Ecto neural progenitor cell (in vitro differentiated cells): ENCODE data around the gene JUND.

Source experiments
- DNase-seq: peaks from one replicate; pipeline ENCODE4 v3.0.0-alpha.2; 2018; ENCODE audit warnings: low spot score

Gene JUND

DNA sequence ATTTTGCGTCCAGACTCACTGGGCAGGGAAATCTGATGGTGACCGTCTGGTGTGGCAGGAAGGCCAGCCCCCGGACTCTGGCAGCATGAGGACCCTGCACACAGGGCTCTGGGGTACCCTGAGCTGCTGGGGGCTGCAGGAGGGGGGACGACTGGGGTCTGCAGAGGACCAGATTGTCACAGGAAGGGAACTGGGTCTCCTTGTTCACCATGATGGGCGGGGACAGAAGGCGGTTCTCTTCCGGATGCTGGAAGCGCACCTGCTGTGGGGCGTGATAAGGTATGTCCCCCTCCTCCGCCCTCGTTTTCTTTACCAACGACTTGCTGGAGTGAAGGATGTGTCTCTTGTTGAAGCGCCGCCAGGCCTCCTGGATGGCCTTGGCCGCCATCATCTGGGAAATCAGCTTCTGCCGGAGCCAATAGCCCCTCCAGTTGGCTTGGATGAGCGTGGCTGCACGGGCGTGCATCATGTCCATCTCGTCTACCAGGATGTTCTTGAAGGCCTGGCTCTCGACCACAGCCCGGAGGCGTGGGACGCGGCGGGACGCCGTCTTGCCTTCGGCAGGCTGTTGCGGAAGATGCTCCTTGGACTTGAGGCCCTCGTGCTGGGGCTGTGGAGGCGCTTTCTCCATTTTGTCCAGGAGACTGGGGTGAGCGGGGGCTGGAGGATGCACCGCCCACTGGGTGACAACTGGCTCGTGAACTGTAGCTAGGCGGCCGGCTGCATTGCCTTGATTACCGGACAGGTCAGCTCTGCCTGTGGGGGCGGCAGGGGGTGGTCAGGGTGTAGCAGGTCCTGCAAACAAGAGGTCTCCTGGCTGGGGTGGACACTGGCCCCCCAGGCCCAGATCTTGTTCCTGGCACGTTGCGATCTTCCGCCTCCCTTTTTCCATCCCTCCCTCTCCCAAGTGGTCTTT lies 14.4 kb downstream of the JUND start:
- DNase-seq, result no peak

DNA sequence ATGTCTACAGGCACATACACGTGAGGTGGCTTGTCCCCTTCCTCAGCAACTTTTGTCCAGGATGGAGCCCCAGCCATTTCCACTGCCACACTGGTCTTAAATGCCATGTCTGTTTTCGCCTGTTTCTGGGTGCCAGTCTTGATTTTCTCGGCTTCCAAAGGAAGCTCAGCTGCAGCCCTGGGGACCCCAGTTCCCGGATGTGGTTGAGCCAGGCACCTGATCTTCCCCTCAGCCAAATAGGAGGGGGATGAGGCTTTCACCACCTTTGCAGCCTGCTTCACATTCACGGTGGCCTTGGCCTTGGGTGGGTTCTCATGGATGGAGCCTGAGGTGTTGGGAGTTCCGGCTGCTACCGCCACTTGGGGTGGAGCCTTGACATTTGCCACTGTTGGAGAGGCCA lies 15.8 kb downstream of the JUND start:
- DNase-seq, result no peak

DNA sequence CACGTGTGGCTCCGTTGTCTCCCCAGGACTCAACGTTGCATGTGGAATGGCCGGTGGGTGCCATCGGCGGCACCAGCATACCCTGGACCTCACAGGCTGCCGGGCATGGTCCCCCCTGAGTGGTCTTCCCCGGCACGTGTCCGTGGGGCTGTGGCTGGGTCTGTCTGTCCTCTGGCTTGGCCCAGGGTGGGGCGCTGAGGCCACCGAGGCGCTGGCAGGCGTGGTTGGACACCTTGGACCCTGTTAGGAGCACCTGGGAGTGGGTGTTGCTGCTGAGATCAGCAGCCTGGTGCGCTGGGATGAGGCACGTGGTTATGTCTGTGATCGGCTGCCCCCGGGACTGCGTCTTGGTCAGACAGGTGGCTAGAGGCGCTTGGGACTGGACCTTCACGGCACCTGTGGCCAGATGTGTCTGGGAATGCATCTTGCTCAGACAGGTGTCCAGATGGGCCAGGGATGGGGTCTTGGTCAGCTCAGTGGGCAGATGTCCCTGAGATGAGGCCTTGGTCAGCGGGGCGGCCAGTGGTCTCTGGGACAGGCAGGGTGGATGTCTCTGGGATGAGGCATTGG lies 16.4 kb downstream of the JUND start:
- DNase-seq, result no peak

DNA sequence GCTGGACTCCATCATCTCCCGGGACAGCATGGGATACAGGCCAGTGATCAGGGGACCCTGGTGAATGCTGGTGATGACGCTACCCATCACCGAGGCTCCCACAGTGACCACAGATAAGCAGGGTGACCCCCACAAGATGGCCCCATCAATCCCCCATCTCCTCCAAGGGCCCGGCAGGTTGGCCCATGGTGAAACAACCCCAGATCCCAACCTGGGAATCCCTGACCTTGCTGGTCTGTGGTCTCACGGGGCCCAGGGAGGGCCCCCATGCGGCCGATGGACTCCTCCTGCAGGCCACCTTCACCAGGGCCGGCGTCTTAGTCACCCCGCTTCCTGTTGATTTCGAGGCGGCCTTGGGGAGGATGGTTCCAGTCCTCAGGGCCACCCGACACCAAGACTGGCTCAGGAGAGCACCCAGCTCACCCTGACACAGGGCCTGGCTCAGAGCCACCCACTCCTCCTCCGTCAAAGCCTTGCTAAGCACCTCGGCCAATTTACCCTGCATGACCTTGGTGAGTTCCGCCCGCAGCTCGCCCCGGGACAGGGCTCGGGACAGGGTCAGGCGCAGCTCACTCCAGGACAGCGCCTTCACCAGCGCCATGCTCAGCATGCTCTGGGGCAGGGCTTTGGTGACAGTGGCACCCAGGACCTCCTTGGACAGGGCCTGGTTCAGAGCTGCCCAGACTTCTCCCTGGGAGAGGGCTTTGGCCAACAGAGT lies 17.1 kb downstream of the JUND start:
- DNase-seq, result no peak

DNA sequence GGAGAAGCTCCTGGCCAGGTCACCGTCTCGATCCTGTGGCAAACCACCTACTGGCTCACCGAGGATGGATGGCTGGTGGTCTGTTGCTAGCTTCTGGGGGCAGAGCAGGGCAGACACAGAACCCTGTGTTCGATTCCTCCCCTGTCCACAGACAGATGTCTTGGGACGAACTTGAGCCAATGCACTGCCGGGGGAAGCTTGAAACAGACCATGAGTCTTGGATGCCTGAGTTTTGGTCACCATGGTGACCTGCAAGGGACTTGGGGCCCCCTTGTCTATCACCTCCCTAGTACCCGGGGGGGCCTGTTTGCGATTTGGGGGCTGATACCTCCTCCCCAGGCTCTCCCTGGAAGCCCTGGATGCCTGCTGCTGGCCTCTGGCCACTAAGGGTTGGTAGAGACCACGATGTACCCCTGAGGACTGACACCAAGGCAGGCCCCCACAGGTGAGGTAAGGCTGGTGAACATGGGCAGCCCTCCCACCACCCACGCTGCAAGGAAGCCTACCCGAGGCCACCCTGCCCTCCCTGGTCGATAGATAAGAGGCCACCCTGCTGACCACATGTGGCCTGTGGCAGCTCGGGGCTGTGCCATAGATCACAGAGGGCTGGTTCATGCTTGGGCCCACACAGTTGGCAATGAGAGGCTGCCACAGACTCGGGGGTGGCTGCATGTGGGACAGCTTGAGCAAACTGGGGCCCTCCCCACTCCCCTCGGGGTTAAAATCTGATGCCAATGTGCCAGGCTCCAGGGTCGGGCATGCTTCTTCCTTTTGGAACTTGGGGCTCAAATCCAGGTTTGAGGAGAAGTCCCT lies 17.9 kb downstream of the JUND start:
- no peak for DNase-seq

DNA sequence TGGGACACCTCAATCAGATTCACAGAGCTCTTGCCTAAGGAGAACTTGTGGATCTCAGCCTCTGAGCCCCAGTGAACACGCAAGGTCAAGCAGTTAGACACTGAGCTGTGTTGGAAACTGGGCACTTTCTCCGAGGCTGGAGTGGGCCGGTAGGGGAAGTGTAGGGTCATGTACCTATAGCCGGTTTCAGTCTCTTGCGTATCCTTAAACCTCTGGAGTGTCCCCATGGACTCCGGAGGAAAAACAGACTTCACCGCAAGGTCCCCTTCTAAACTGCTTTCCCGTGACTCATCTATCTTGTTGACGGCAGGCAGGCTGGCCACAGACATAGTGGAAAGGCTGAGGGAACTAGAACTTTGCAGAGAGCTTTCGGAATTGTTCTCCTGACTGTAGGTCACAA lies 18.5 kb downstream of the JUND start:
- no peak for DNase-seq

DNA sequence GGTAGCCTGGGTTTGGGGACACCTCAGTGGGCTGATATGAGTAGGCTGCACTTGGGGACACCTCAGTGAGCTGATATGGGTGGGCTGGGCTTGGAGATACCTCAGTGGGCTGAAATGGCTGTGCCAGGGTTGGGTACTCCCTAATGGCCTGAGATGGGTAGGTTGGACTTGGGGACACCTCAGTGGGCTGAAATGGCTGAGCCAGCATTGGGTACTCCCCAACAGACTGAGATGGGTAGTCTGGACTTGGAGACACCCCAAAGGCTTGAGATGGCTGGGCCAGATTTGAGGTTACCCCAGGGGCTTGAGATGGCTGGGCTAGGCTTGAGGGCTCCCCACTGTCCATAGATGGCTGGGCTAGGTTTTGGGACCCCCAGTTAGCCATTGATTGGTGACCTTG lies 19.3 kb downstream of the JUND start:
- DNase-seq, result no peak

DNA sequence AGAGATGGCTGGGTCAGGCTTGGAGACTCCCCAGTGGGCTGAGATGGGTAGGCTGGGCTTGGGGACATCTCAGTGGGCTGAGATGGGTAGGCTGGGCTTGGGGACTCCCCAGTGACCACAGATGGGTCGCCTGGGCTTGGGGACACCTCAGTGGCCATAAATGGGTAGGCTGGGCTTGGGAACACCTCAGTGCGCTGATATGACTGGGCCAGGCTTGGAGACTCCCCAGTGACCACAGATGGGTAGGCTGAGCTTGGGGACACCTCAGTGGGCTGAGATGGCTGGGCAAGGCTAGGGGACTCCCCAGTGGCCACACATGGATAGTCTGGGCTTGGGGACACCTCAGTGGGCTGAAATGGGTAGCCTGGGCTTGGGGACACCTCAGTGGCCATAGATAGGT lies 19.9 kb downstream of the JUND start:
- DNase-seq, result no peak

DNA sequence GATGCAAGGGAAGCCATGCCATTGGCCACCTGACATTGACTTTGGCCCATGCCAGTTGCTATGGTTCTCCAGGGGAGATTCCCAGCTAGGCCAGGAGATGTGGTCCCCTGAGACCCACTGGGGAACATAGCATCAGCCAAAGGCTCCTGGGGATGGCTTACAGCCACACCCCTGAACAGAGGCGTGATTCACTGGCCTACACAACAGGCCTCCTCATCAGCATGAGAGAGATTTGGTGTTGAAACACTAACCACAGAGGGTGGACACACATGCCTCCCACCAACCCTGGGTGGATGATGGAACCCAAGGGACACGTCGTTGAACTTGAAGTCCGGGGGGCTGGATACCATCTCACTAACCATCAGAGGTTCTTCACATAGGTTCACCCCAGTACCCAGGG lies 21.5 kb downstream of the JUND start:
- DNase-seq, result no peak

DNA sequence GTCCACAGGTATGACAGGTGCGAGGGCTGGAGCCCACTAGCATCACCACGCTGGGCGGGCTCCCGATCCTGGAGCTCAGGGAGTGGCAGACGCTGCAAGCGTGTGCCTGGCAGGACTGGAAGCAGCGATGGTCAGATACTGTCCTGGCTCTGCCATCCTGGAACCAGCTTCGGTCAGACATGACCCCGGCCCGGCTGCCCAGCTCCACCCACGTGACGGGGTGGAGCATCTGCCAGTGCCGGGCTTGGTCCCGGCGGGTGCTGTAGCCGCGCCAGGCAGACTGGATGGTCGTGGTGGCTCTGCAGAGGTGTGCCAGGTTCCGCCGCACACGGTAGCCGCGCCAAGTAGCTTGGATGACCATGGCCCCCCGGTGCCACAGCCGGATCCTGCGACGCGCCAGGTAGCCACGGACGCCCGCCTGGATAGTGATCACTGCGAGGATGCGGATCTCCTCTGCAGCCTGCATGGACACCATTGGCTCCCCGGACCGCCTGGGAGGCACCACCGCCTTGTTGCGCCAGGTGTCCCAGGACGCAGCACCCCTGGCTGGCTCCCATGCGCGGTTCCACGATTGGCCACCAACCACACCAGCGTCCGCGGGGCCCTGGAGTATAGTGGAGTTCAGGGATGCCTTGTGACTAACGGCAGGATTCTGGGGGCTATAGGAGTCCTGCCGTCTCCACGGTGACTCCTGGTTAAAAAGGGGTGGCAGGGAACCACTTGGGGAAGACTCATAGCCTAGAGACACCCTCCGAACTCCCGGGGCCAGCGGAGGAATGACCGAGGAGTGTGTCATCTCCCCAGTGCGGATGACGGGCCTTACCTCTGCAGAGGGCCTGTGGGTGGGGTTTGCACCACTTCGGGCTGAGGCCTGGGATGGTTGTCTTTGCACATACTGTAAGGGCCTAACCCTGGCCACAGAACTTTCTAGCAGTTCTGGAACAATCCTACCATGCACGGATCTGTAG lies 23.6 kb downstream of the JUND start:
- no peak for DNase-seq

DNA sequence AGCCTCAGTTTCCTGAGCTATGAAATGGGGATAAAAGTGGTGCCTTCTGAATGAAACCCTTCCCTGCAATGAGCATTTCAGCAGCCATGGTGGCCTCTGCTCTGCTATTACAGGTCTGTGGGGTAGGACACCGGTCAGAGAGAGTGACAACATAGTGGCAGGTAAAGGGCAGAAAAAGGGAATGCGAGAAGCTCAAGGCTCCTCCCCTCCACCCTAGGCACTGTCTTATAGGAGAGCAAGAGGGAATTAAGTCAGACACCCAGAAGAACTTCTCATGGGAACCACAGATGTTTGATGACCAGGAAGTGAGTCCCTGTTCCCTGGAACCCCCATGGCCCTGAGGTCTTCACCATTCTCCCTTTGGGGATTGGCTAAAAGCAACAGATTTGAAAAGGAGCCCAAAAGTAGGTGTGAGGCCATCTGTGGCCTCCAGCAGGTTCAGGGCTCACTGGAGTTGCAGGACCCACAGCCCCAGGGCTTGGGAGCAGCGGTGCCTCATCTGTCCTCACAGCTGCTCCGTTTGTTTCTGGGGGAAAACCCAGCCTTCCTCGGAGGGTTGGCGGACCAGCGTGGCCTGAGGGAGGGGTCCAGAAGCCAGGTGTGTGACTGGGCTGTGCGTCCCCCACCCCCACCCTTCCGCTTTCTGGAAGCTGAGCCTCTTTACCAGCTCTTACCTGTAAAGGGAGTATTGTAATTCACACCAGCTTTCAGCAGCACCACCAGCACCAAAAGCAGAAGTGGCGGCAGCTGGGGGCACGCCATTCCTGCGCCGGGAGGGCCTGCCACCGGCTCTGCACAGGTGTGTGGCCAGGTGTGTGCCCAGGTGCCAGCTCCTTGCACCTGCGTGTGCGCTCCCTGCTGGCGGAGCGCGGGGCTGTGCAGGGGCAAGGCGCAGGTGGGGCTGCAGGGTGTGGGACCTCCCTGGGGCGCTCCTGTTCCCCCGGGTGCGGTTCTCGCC lies 26.6 kb downstream of the JUND start:
- DNase-seq, result no peak

DNA sequence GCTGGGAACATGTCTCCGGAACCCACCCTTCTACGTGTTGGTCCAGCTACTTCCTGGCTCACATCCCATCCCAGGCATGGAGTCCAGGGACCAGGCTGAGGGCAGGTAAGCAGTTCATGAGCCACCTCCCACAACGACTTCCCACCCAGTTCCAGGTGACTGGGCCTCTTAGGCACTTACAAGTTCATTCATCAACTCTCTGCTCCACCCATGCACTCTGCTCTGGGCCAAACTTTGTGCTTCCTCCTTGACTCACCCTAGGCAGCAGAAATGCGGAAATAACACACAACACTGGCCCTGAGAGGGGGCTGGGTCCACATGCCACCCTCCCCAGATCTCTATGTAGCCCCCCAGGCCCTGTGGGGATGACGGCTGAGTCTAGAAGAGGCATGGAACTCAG lies 27.7 kb downstream of the JUND start:
- DNase-seq, result no peak

DNA sequence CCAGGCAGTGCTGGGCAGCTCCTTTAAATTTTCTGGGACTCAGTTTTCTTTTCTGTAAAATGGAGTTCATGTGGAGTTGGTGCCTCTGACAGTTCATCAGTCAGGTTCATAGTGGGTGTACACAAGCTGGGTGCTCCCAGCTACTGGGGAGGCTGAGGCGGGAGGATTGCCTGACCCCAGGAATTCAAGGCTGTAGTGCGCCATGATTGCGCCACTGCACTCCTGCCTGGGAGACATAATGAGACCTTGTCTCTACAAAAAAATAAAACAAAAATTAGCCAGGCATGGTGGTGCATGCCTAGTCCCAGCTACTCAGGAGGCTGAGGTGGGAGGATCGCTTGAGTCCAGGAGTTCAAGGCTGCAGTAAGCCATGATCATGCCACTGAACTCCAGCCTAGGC lies 28.3 kb downstream of the JUND start:
- no peak for DNase-seq

DNA sequence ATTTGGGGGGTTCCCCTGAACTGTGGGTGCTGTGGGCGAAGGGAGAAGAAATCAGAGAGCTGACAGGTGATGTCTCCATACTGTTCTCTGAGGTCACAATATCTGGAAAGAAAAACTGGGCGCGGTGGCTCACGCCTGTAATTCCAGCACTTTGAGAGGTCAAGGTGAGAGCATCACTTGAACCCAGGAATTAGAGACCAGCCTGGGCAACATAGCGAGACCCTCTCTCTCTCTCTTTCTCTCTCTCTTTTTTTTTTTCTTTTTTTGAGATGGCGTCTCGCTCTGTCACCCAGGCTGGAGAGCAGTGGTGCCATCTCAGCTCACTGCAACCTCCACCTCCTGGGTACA lies 29.1 kb downstream of the JUND start:
- DNase-seq, result no peak

DNA sequence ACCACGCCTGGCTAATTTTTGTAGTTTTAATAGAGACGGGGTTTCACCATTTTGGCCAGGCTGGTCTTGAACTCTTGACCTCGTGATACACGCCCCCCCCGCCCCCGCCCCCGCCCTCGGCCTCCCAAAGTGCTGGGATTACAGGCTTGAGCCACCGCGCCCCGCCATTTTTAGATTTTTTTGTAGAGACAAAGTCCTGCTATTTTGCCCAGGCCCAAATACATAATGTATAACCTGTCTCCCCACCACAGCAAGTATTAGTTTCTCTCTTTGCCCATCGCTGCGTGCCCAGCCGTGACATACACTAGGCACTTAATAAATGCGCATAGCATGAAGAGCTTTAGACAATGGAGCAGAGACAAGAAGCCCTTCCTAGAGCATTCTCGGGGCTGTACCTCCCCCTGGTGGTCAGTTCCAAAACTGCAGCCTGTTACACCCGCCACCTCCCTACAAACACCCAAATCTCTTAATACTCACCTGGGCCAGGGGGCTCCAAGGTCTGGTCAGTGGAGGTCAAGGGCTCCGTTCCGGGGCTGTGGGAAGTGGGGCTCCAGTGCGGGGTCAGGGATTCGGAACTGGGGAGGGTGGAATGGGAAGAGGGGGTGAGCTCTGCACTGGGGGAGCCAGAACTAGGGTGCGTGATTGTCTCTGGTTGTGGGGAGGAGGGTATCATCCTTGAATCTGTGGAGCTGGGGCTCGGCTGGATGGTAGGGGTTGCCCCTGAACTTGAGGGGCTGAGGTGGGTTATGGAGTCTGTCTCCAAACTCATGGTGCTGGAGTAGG lies 29.6 kb downstream of the JUND start:
- peak; percentile 84 for DNase-seq

DNA sequence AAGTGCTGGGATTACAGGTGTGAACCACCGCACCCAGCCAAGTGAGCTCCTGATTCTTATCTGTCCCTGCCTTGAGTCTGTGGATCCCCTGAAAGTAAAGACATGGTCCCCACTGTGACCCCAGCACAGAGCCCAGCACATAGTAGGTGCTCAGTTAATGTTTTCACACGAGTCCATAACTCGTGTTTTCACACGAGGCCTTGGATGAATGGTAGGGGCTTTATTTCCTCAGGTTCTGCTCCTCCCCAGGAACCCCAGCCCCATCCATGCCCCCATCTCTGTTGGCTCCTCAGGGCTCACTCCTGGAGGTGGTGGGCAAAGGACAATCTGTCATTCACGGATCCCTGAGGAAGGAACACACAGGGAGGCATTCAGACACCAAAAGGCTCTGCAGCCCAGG lies 31.6 kb downstream of the JUND start:
- no peak for DNase-seq

DNA sequence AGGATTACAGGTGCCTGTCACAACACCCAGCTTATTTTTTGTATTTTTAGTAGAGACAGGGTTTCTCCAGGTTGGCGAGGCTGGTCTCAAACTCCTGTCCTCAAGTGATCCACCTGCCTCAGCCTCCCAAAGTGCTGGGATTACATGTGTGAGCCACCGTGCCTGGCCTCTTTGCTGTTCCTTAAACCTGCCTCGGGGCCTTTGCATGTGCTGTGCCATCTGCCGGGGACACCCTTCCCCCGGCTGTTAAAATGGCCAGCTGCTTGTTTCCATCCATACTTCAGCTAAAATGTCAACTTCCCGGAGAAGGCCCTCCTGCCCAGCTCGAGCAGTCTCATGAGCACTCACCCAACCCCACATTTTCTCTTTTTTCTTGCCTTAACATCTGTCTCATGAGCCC lies 36.1 kb downstream of the JUND start:
- no peak for DNase-seq

DNA sequence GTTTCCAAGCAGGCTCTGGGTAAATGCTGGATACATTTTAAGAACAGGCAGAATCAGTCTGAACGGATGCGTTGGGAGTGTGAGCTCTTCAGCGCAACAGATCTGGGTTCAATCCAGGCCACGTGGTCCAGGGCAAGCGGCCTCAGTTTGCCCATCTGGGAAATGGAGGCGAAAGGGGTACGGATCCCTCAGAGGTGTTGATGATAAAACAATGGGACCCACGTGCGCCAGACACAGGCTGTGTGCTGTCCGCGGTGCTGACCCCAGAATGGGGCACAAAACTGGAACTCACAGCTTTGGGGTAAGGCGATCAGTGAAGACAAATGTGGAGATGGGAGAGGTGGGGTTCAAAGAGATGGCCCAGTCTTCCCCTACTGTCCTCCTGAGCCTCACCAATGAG lies 42.1 kb downstream of the JUND start:
- no peak for DNase-seq

DNA sequence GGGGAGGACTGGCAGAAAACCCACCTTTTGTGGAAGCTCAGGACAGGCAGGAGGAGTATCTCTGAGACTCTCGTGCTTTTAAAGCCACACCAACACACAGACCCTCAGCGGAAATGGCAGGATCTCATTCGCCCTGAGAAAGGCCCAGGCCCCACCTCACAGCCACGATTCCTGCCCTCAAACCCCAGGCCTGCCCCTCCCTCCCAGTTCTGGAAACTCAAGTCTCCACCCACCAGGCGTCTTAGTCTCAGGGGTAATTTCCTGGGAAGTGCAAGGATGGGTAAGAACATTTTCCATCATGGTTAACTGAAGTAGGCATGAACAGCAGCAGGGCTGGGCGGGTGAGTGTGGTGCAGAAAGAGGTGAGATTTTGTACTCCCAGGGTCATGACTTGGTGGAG lies 47.2 kb downstream of the JUND start:
- no peak for DNase-seq
